Body of pancreas (tissue), 4 donors: ENCODE measurements around the gene RHOT1. TPM values are rescaled to one million over a fixed set of nuclear protein-coding genes. Genes with fewer than 3 reads are reported as not detected.

Experiments used
- ATAC-seq: fragments of 150-250 bp; one replicate; pipeline ENCODE4 v1.9.1; 2016
- DNase-seq, 4 donors: peaks; one replicate each; pipeline ENCODE4 v3.0.0-alpha.2; 2019
- H3K27ac ChIP-seq, 4 donors: fragments of 200-600 bp; sonication (generic); 1 replicate in 3 of 4; 2 replicates in 1 of 4; pipeline versions ENCODE4 v1.5.1 to v1.6.1; 2016 to 2019; ENCODE audit warnings: mild to moderate bottlenecking in 1 of 4, mixed read lengths in 1 of 4, moderate library complexity in 1 of 4
- H3K27me3 ChIP-seq, 2 donors: fragments of 200-600 bp; sonication (generic); one replicate each; pipeline ENCODE4 v1.6.0; 2016; ENCODE audit warnings: mild to moderate bottlenecking in 1 of 2
- H3K36me3 ChIP-seq, 2 donors: fragments of 200-600 bp; sonication (generic); replicated peaks in 1 of 2; 2 replicates each; pipeline ENCODE4 v1.5.1; 2016; ENCODE audit warnings: low read depth in 2 of 2; ENCODE audit not compliant: insufficient read depth in 1 of 2
- H3K4me1 ChIP-seq: fragments of 200-600 bp; sonication (generic); one replicate; pipeline ENCODE4 v1.6.0; 2016
- H3K4me3 ChIP-seq, 2 donors: fragments of 200-600 bp; sonication (generic); 1 replicate in 1 of 2; 2 replicates in 1 of 2; pipeline ENCODE4 v1.5.1; 2016 to 2019
- H3K9me3 ChIP-seq, 3 donors: fragments of 200-600 bp; sonication (generic); 1 replicate in 2 of 3; 2 replicates in 1 of 3; pipeline ENCODE4 v1.5.1; 2016
- CTCF ChIP-seq, 7 experiments: fragments of 450-650 bp in 4 of 7; fragments of 200-600 bp in 3 of 7; sonication (generic) in 3 of 7; IDR thresholded peaks; one replicate each; pipeline ENCODE4 v1.5.1; 2016 to 2019; ENCODE audit warnings: antibody characterized with exemption in 7 of 7
- POLR2A ChIP-seq, 3 donors: fragments of 450-650 bp; IDR thresholded peaks; one replicate each; pipeline ENCODE4 v1.6.1; 2016; ENCODE audit warnings: antibody characterized with exemption in 3 of 3, mild to moderate bottlenecking in 2 of 3
- WGBS, 2 donors: methylation state at CpG; one replicate each; pipeline ENCODE4 v1.1.5; 2017; 5-methylcytosine and 5-hydroxymethylcytosine counted together
- intact Hi-C: fragments of 100-400 bp; cut with DNase I; formaldehyde crosslinking; loops from one replicate; pipeline ENCODE4 v1.15.1; 2023
- total RNA-seq, 2 donors: library from RNA; depleted of rRNA; stranded (reverse); fragments of >200 nt; gene quantifications; one replicate each; pipeline ENCODE4 v1.1.0, GENCODE V29; 2016

Gene RHOT1
- total RNA-seq, 2 donors from 2014 or later, result 15.2 to 25.4 TPM

GRCh38 chr17:32157225-32157624, 14.9 kb downstream of the RHOT1 start:
- Histone ChIP-seq H3K36me3 (peaks cover 6 to 7% of the 10 kb centered on the region in 2 donors), H3K4me3 (no peak overlapping the region), H3K9me3 (no peaks in the 10 kb centered on the region), H3K4me1 (peaks cover 7% of the 10 kb centered on the region), H3K27me3 (no peaks in the 10 kb centered on the region), H3K27ac (no peak overlapping the region)
- DNase-seq, result no peak
- ATAC-seq, result no peak
- 84 to 85% methylated on average over 4 of the region's 4 CpGs for WGBS, 2 donors
- intact Hi-C loops, result no loop called here
- TF ChIP-seq CTCF (IDR thresholded peaks at IDR 0.05) (no peak), POLR2A (IDR thresholded peaks at IDR 0.05) (no peak)

GRCh38 chr17:32158870-32159585, 16.7 kb downstream of the RHOT1 start:
- Histone ChIP-seq H3K4me1 (no peaks in the 10 kb centered on the region), H3K9me3 (no peaks in the 10 kb centered on the region), H3K27ac (no peak overlapping the region), H3K27me3 (no peaks in the 10 kb centered on the region), H3K36me3 (peaks cover 0 to 7% of the 10 kb centered on the region in 2 donors), H3K4me3 (no peak overlapping the region)
- ATAC-seq (no peak), DNase-seq (no peak)
- WGBS, 2 donors, result 93 to 95% methylated on average over 12 to 20 of the region's 20 CpGs
- TF ChIP-seq CTCF (IDR thresholded peaks at IDR 0.05), result no peak
- TF ChIP-seq POLR2A (IDR thresholded peaks at IDR 0.05), result no peak
- intact Hi-C loops, result no loop called here

- 92 to 98% methylated on average over 8 to 18 of the region's 18 CpGs for WGBS, 2 donors
- no peaks in the 10 kb centered on the region for H3K9me3 ChIP-seq
- intact Hi-C loops, result no loop called here
- no peaks in the 10 kb centered on the region for H3K27me3 ChIP-seq
- H3K27ac ChIP-seq, result no peak overlapping the region
- no peak for ATAC-seq
- H3K4me3 ChIP-seq, result no peak overlapping the region
- DNase-seq, result no peak
- H3K4me1 ChIP-seq, result no peaks in the 10 kb centered on the region
- TF ChIP-seq POLR2A (IDR thresholded peaks at IDR 0.05) (no peak), CTCF (IDR thresholded peaks at IDR 0.05) (no peak)
- H3K36me3 ChIP-seq, result peaks cover 0 to 7% of the 10 kb centered on the region in 2 donors
Observed at GRCh38 chr17:32159586-32160438, 17.5 kb downstream of the RHOT1 start.

- Histone ChIP-seq H3K9me3 (no peaks in the 10 kb centered on the region), H3K27ac (no peak overlapping the region), H3K4me1 (no peaks in the 10 kb centered on the region), H3K36me3 (peaks cover 0 to 7% of the 10 kb centered on the region in 2 donors), H3K4me3 (no peak overlapping the region), H3K27me3 (no peaks in the 10 kb centered on the region)
- no peak for DNase-seq
- ATAC-seq, result no peak
- no peak for TF ChIP-seq POLR2A (IDR thresholded peaks at IDR 0.05)
- no peak for TF ChIP-seq CTCF (IDR thresholded peaks at IDR 0.05)
- WGBS, 2 donors, result 97% methylated on average over 9 of the region's 9 CpGs; no CpG with 5 or more reads in 1 of the 2 donors
- intact Hi-C loops, result no loop called here
Observed at GRCh38 chr17:32160526-32160925, 18.2 kb downstream of the RHOT1 start.
